ENCODE results near the gene FAM149A.

The FAM149A gene

DNA sequence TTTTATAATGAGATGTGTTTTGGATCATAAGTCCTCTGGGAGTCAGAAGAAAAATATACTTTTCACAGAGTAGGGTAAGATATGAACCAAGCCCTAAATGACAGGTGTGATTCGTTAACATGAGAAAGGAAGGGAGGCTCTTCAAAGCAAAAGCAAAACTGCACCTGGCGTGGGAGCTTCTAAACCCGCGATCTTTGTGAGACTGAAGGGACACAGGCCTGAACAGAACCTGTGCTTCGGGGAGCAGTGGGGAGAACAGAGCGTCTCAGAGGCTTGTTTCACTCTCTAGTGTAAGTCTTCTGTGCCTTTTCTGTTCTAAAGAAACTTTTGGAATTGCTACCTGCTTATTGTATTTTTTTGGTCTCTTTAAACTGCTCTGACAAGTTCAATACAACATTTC is 56.6 kb downstream of the FAM149A start:
- no peak for DNase-seq

- no peak for DNase-seq
These were observed 62.5 kb downstream of the FAM149A start for GRCh38 chr4:186166852-186167512.

DNA sequence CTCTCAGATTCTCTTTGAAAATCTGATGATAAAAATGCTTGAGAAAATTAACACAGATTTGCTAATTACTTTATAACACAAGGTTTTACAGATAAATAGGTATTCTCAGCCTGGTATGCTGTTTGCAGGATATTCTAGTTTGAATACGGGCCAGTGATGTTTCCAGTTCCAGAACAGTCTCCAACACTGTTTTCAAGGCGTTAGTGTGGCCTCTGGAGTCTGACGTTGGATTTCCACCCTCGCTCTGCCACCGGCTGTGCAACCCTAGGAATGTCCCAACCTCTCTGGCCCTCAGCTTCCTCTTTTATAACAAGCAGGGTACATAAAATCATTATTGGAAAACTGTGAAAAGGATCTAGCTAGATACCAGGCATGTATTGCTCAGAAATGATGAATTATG is 63.1 kb downstream of the FAM149A start:
- no peak for DNase-seq

DNA sequence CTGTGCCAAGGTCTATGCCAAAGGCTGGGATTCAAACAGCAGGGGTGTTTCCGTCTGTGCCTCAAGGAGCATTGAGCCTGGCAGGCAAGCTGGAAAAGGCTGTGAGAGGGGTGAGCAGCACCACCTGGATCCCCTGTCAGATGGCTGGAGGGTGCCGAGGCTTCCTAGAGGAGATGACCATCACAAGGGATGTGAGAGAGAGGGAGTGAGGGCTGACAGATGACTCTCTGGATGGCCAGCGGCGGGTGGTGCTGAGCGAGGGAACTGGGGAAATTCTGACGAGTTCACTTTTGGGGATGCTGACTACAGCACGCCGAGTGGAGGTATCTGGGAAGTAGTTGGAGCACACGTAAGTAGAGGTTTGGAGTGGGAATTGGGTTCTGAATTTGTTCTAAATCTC is 64.2 kb downstream of the FAM149A start:
- no peak for DNase-seq

DNA sequence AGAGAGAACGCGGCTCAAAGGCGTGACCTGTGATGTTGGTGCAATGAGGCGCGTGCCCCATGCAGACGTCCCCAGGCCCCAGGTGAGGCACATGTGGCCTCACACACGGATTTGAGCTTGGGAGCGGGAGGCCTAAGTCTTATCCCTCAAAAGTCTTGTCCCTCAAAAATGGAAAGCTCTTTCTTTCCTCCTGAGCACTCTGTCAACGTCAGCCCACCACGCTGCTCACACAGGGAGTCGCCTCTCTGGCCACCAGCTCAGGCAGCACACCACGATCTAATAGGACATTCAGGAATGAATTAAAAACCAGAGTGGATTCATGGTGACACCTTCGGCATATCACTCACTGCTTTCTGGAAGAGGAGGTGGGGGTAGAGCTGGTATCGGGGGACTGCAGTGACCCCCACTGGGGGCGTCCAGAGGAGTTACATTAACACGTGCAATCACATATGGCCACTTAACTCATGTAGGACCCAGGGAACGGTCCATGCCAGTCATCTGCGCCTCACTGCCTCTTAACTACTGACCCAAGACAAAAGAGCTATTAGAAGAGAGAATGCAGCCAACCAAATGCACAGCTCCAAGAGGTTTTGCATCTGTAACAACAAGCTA is 64.9 kb downstream of the FAM149A start:
- DNase-seq: no peak

DNA sequence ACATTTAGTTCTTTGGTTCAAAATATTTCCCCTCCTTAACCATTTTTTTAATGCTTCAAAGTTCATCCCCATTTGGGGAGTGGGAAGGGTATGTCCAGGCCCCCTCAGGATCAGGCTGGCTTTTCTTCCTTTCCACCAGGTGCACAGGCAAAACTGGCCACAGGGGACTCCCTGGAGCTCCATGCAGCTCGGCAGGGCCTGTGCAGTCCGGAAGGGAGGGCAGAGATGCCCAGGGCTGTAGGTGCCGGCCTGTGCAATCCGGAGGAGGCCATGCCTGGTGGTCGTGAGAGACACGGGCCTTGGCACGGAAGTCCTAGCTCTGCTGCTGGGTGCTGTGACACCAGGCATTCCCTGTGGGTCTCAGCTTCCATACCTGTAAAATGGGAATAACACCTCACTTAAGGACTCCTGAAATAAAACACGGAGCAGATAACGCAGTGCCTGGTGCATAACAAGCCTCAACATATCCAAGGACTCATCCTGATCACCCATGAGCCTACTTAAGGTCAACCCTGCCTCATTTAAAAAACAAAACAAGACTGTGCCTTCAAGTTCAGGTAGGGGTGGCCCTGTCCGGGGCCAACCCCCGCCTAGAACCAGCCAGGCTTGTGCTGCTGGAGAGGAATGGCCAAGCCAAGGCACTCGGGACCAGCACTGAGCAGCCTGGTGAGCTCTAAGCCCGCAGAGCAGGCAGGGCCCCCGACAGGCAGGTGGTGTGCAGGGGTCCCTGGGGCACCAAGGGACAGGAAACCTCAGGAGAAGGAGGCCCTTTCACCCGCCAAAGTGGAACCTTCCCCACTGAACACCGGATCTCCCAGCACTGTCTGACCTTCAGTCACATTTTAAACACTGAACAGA is 65.7 kb downstream of the FAM149A start:
- no peak for DNase-seq

DNA sequence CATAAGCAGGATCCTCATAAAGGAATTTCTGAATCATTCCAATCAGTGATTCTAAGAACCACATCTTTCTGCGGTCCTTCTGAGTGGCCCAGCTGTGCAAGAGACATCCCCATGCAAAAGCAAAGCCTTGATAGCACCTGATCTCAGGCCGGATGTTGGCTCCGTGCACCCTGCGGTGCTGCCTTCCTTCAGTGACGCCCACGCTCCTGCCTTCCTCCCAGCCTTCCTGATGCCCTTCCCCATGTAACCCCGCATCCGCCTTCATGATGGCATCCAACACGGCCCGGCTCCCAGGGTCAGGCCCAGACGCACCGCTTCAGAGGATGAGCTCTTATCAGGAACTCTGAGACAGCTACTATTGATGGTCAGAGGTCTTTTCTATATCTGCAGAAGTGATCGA is 66.5 kb downstream of the FAM149A start:
- DNase-seq: no peak

DNA sequence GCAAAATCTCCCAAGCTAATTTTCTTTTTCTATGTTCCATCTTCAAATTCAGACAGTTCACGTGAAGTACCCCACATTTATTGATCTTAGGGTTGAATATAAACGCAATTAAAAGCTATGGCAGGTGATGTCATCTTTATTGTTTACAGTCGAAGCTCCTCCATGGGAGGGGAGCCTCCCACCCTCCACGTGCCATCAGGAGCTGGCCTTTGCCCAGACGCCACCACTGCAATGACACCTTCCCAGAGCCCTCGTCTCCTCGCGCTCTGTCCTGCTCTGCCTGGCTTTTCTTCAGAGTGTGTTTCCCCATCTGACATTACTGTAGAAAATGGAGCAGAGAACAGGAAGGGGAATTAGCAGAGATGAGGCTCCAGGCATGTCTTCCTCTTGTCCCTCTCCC is 68.0 kb downstream of the FAM149A start:
- no peak for DNase-seq

- DNase-seq: no peak
These were observed 83.6 kb downstream of the FAM149A start for GRCh38 chr4:186188107-186188506.

- no peak for DNase-seq
These were observed 85.2 kb downstream of the FAM149A start for GRCh38 chr4:186189656-186190055.

GRCh38 chr4:186190581-186191199 is 86.2 kb downstream of the FAM149A start:
- DNase-seq: no peak

- DNase-seq: peak; percentile 77
These were observed 86.9 kb downstream of the FAM149A start, which contains the start of gene CYP4V2 for GRCh38 chr4:186191200-186192065. TSS of gene CYP4V2 (plus strand) at chr4:186191567. CDS start at chr4:186191824, 257 bp downstream.

DNA sequence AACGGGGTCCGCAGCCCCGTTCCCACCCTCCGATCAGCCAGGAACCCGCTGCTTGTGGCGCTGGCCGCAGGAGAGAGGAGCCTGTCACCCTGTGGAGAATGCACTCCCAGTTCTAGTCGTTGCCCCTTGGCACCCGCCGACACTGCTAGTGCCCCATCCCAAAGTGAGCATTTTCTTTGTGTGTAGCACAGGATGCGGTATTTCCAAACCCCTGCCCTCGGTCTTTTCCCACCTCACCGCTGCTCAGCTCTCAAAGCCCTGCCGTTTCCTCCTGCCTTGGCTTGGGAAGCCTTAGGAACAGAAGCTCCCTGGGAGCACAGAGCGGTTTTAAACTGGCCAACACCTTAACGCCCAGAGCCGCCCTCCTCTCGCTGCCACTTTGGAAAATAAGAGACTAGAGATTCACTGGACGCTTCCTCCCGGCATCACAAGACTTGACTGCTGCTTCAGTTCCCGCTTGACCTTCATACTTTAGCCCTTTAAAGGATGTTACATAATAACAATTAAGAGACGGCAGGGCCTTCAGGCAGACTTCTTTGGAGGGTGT is 87.6 kb downstream of the FAM149A start:
- peak; percentile 37 for DNase-seq

DNA sequence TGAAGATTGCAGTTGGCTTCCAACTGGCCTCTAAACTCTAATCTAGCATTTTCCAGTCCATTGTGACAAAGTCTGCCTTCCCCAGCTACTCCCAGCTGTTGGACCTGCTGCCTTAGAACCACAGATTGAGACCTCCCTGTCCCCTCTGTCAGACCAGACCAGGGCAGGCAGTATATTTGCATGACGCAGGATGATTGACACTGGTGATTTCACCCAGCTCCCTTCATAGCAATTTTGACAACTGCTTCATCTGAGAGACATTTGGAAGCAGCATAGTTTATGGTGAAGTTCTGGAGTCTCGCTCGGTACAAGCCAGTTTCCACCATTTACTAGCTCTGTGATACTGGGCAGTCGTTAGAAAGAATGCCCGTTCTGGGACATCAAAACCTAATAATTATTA is 89.3 kb downstream of the FAM149A start:
- no peak for DNase-seq

DNA sequence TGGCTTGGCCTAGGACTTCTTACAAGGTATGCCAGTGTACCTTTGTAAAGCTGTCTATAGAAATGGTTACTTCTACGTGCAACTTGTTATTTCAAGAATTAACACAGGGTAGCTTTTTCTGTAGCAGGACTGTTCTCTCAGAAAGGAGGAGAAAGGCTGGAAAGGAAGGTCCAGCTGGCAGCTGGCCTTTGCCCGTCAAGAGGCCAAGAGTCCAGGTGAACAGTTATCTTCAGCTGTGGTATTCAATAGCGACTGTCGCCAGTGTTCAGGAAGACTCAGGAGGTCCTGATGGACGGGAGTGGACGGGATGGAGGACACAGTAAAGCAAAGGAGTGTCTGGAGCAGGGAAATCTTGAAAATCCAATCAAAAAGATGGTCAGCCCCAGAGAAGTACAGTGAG is 91.6 kb downstream of the FAM149A start:
- no peak for DNase-seq

- no peak for DNase-seq
These were observed 96.0 kb downstream of the FAM149A start for GRCh38 chr4:186200516-186200915.

DNA sequence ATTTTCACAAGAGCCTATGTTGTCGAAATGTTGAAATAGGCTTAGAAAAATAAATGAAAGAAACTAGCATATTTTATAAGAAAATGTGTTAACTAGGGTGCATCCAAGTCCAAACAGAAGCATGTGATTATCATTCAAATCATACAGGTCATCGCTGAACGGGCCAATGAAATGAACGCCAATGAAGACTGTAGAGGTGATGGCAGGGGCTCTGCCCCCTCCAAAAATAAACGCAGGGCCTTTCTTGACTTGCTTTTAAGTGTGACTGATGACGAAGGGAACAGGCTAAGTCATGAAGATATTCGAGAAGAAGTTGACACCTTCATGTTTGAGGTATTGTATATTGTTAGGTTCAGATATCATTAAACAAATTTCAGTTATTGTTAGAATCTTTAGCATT is 96.5 kb downstream of the FAM149A start:
- DNase-seq: no peak

GRCh38 chr4:186201535-186202230 is 97.2 kb downstream of the FAM149A start:
- DNase-seq: peak; percentile 5

GRCh38 chr4:186202490-186203140 is 98.1 kb downstream of the FAM149A start:
- no peak for DNase-seq

GRCh38 chr4:186203406-186203805 is 98.9 kb downstream of the FAM149A start:
- DNase-seq: peak; percentile 11

GRCh38 chr4:186204103-186204559 is 99.6 kb downstream of the FAM149A start:
- peak; percentile 56 for DNase-seq

Data from fibroblast of skin of right quadriceps (primary cell).